Measurements from ENCODE around the gene CCDC152. TPM values are rescaled to one million over a fixed set of nuclear protein-coding genes. Genes with fewer than 3 reads are reported as not detected.

Gene CCDC152
- total RNA-seq, 1 donor from 2014 or later, result not detected

- no peak for DNase-seq (ENCODE audit: extremely low spot score in 2 of 2)
- no peaks in the 10 kb centered on the region for H3K36me3 ChIP-seq
- no peaks in the 10 kb centered on the region for H3K4me1 ChIP-seq
- H3K4me3 ChIP-seq, result no peak overlapping the region
- no peak for TF ChIP-seq POLR2AphosphoS5 (IDR thresholded peaks at IDR 0.05; ENCODE audit: insufficient read depth in 1 of 2, low read depth in 1 of 2)
- TF ChIP-seq CTCF (IDR thresholded peaks at IDR 0.05), result no peak
- no peak for TF ChIP-seq POLR2A (IDR thresholded peaks at IDR 0.05)
- intact Hi-C loops (cut with DNase I), result no loop called here
- H3K27ac ChIP-seq, result no peak overlapping the region
- no peaks in the 10 kb centered on the region for H3K9me3 ChIP-seq
- no peaks in the 10 kb centered on the region for H3K27me3 ChIP-seq
These were observed 63.1 kb downstream of the CCDC152 start for GRCh38 chr5:42819745-42820144.

GRCh38 chr5:42822548-42822947 lies 65.9 kb downstream of the CCDC152 start:
- Histone ChIP-seq H3K27me3 (no peaks in the 10 kb centered on the region), H3K9me3 (no peaks in the 10 kb centered on the region), H3K36me3 (no peaks in the 10 kb centered on the region), H3K27ac (no peak overlapping the region), H3K4me3 (no peak overlapping the region), H3K4me1 (no peaks in the 10 kb centered on the region)
- intact Hi-C loops (cut with DNase I), result no loop called here
- no peak for TF ChIP-seq POLR2A (IDR thresholded peaks at IDR 0.05)
- no peak for TF ChIP-seq CTCF (IDR thresholded peaks at IDR 0.05)
- TF ChIP-seq POLR2AphosphoS5 (IDR thresholded peaks at IDR 0.05; ENCODE audit: insufficient read depth in 1 of 2, low read depth in 1 of 2), result no peak
- no peak for DNase-seq (ENCODE audit: extremely low spot score in 2 of 2)

- Histone ChIP-seq H3K36me3 (no peaks in the 10 kb centered on the region), H3K27me3 (no peaks in the 10 kb centered on the region), H3K4me3 (no peak overlapping the region), H3K27ac (no peak overlapping the region), H3K4me1 (no peaks in the 10 kb centered on the region), H3K9me3 (no peaks in the 10 kb centered on the region)
- no peak for TF ChIP-seq CTCF (IDR thresholded peaks at IDR 0.05)
- TF ChIP-seq POLR2A (IDR thresholded peaks at IDR 0.05), result no peak
- TF ChIP-seq POLR2AphosphoS5 (IDR thresholded peaks at IDR 0.05; ENCODE audit: insufficient read depth in 1 of 2, low read depth in 1 of 2), result no peak
- DNase-seq (ENCODE audit: extremely low spot score in 2 of 2), result no peak
- intact Hi-C loops (cut with DNase I), result no loop called here
These were observed 67.8 kb downstream of the CCDC152 start for GRCh38 chr5:42824347-42824976.

- intact Hi-C loops (cut with DNase I), result no loop called here
- Histone ChIP-seq H3K4me1 (no peaks in the 10 kb centered on the region), H3K27ac (no peak overlapping the region), H3K36me3 (no peaks in the 10 kb centered on the region), H3K27me3 (no peaks in the 10 kb centered on the region), H3K9me3 (no peaks in the 10 kb centered on the region), H3K4me3 (no peak overlapping the region)
- DNase-seq (ENCODE audit: extremely low spot score in 2 of 2), result no peak
- no peak for TF ChIP-seq POLR2A (IDR thresholded peaks at IDR 0.05)
- TF ChIP-seq CTCF (IDR thresholded peaks at IDR 0.05), result no peak
- no peak for TF ChIP-seq POLR2AphosphoS5 (IDR thresholded peaks at IDR 0.05; ENCODE audit: insufficient read depth in 1 of 2, low read depth in 1 of 2)
These were observed 69.0 kb downstream of the CCDC152 start for GRCh38 chr5:42825422-42826148.

Data from vagina (tissue), 2 donors.